8988T (cell line): Measurements from ENCODE around the gene TGFB1.
"Not testable (repeated sequence)": the region's sequence is repeated elsewhere in the genome, so short reads cannot be mapped to it uniquely, and the experiment has no call there.

Experiments used
- DNase-seq: peaks from one replicate; pipeline ENCODE4 v3.0.0; 2011

Gene TGFB1

GRCh38 chr19:41353466-41354342, at the start of gene TGFB1:
Gene TGFB1 (minus strand): TSS chr19:41353922. CDS start chr19:41353044, 878 bp downstream.
- peak; percentile 86 for DNase-seq

- DNase-seq: no peak
These were observed 48.3 kb upstream of the TGFB1 start for GRCh38 chr19:41402010-41402409.

DNA sequence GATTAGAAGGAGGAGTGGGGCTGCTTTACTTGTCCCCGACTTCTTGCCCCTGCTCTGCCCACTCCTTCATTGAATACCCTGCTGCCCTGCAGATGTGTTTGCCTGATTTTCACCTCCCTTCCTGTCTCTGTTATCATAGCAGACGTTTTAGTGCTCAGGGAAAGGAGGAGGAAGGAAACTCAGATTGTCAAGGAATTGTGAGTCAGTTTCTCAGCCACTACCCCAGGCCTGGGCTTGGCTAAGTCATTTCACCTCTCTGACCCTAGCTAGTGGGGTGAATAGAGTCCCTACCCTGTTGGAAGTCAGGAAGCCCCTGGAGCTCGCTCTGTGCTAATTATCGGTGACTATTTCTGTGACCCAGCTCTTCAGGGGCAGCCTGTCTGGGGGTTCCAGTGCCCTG, 47.8 kb upstream of the TGFB1 start:
- no peak for DNase-seq

DNA sequence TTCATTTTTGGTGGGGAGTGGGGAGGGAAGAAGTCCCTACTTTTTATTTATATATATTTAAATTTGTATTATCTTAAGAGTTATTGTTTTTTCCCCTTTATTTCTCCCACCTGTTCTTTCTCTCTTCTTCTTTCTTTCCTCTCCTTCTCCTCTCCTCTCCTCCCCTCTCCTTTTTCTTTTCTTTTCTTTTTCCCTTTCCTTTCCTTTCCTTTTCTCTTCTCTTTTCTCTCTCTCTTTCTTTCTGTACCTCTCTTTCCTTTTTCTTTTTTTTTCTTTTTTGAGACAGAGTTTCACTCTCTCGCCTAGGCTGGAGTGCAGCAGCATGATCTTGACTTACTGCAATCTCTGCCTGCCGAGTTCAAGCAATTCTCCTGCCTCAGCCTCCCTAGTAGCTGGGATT, 45.8 kb upstream of the TGFB1 start:
- no peak for DNase-seq

GRCh38 chr19:41399091-41399490, 45.4 kb upstream of the TGFB1 start:
- DNase-seq: no peak

DNA sequence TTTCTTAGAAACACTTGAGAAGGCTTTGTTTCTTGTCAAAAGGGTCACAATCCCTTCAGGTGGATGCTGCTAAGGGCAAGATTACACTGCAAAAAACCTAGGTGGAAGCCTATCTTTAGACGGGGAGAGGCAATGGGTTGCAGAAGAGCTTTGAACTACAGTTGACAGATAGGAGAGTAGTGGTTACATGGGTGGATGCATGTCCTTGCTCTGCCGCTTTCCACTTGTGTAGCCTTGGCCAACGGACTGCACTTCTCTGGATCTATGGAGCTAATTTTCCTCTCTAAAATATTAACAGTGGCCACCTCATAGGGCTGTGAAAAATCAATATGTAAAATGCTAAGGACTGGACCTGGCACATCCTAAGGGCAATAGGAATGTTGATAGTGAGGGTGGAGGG, 44.9 kb upstream of the TGFB1 start:
- no peak for DNase-seq

DNA sequence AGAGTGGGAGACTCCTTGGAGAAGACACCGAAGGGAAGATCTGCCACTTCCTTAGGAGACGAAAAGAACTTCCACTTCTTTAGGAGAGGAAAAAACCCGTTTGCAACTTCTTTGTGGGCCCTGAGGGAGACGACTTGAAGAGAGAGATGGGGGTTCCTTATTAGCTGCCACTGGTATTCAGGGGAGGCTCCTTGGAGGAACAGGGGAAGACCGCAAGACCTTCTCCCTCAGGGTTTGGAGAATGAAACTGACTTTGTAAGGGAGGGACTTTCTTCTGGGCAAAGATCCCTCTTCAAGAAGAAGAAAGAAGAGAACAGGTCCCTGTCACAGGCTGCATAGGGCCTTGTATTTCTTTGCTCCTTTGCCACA, 44.3 kb upstream of the TGFB1 start:
- no peak for DNase-seq

DNA sequence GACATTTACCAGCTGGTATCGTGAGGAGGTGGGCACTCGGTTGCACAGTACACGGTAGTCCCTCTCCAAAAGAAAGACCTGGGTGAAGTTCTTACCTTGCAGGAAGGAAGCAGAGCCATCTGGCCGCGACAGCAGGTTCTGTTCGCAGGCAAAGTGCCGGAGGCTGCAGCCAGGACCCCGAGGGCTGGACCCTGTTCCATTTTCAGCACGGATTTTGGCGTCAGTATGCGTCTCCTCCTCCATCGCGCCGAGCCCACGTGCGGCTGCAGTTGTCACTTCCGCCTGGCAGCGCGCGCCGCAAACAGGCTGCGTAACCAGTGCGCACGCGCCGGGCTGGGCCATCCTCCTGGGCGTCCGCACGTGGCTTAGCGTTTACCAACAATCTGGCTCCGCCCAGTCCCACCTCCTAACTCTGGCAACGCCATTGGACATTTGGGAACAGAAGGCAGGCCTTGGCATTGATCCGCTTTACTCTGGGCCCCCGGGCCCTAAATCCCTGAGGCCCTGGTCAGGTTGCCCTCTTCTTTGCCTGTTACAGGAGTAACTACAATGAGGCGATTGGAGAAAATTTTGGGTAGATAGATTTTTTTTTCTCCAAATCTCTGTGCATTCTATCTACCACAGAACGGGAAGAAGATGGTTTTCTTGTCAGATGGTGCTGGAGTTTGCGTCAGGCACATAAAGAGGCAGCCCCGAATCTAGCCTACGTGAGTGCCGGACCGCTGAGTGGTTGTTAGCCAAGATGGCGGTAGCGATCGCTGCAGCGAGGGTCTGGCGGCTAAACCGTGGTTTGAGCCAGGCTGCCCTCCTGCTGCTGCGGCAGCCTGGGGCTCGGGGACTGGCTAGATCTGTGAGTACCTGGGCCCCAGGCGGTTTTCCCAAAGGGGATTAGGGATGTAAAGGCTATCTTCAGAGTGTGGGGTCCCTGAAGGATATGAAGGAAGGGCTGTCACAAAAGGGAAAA, 43.6 kb upstream of the TGFB1 start, which contains the start of the genes BCKDHA and EXOSC5:
TSS of gene BCKDHA (plus strand) at position 733 of the 964 bp plus-strand sequence. CDS start at position 743, 10 bp downstream.
TSS of gene EXOSC5 (minus strand) at position 274 of the 964 bp plus-strand sequence. CDS start at position 243, 31 bp downstream.
- peak; percentile 81 for DNase-seq

DNA sequence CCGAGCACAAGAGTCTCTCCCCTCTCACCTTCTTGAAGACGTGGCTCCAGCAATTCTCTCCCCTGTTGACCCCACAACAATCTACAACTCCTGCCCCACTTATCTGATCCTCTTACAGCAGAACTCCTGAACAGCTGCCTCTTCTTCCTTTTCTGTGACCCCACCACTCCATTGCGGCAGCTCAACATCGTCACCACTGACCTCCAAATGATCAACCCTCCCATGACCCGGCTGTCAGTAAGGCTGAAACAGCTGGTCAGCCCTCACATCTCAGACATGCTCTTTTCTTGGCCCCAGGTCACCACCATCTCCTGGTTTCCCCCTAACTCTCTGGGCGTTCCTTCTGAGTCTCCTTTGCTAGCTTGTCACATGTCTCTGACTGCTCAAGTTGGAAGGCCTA, 41.6 kb upstream of the TGFB1 start:
- DNase-seq: no peak

DNA sequence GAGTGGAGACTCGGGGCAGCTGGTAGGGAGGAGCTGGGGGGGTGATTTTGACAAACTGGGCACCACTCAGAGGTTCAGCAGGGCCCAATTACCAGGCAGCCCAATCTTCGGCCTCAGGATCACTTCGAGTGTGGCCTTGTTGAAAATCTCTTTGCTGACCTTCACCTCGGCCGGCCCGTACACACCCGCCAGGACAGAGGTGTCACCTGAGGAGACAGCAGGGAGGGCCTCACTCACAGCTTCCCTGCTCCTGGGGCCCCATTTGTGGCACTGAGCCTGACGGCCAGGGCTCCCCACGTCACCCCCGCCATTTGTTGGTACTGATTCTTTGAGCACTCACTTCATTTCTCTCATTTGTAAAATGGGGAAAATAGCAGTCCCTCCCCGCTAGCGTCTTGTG, 39.1 kb upstream of the TGFB1 start:
- no peak for DNase-seq

- DNase-seq: no peak
These were observed 37.9 kb upstream of the TGFB1 start for GRCh38 chr19:41391618-41392017.

DNA sequence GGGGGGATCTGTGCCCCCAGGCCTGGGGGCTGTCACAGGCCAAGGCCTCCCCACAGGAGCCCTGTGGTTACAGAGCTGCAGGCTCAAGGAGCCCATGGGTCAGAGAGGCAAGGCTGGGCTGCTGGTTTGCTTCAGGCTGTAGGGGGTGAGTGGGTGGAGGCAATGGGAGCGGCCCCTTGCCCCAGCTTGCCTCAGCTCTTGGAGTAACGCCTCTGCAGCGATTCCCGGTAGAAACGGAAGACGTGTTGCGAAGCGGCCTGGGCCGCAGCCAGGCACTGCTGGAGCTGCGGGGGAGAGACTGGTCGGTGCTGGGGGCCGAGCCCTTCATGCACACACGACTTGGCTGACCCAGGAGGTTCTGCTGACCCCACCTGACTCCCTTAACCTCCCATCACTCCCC, 32.7 kb upstream of the TGFB1 start:
- no peak for DNase-seq

DNA sequence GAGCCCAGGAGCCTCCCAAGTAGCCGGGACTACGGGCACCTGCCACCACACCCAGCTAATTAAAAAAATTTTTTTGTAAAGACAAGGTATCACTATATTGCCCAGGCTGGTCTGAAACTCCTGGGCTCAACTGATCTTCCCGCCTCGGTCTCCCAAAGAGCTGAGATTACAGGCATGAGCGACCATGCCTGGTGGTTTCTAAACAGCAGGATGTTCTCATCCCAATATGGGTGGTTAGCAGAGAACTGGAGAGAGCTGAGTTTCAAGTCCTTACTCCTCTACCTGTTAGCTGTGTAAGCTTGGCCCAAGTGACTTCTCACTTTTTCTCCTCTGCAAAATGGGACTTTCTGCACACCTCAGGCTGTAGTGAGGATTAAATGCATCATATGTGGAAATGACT, 30.6 kb upstream of the TGFB1 start:
- no peak for DNase-seq

- DNase-seq: not testable (repeated sequence)
These were observed 27.8 kb upstream of the TGFB1 start for GRCh38 chr19:41381536-41381935.

- no peak for DNase-seq
These were observed 24.4 kb upstream of the TGFB1 start for GRCh38 chr19:41377977-41378709.

- no peak for DNase-seq
These were observed 23.3 kb upstream of the TGFB1 start for GRCh38 chr19:41376998-41377365.

GRCh38 chr19:41376241-41376997, 22.7 kb upstream of the TGFB1 start, which contains the start of gene TMEM91:
Gene TMEM91 (plus strand): TSS chr19:41376533. CDS start chr19:41378310, 1,777 bp downstream.
- no peak for DNase-seq

- no peak for DNase-seq
These were observed 20.3 kb upstream of the TGFB1 start for GRCh38 chr19:41373993-41374392.

DNA sequence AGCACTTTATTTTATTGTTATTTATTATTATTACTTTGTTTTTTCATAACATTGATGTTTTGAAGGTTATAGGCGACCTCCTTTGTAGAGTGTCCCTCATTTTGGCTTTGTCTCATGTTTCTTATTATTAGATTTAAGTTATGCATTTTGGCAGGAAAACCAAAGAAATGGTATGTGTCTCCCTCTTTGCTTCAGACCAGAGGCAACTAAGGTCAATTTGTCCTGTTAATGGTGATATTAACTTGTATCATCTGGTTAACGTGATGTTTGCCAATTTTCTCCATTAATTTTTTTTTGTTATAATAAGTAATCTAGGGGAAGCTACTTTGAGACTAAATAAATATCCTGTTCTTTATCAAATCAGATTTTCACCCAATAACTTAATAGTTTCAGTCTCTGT, 18.8 kb upstream of the TGFB1 start:
- no peak for DNase-seq

DNA sequence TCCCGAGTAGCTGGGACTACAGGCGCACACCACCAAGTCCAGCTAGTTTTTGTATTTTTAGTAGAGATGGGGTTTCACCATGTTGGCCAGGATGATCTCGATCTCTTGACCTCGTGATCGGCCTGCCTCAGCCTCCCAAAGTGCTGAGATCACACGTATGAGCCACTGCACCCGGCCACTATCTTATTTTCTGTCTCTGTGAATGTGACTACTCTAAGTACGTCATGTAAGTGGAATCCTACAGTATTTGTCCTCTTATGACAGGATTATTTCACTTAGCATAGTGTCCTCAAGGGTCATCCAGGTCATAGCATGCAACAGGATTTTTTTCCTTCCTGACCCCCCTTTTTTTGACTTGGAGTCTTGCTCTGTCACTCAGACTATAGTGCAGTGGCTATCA, 17.8 kb upstream of the TGFB1 start:
- DNase-seq: no peak

DNA sequence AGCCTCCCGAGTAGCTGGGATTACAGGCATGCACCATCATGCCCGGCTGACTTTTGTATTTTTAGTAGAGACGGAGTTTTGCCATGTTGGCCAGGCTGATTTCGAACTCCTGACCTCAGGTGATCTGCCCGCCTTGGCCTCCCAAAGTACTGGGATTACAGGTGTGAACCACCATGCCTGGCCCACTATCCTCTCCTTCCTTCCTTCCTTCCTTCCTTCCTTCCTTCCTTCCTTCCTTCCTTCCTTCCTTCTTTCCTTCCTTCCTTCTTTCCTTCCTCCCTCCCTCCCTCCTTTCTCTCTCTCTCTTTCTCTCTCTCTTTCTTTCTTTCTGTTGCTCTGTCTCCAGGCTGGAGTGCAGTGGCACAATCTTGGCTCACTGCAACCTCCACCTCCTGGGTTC, 17.4 kb upstream of the TGFB1 start:
- not testable (repeated sequence) for DNase-seq

DNA sequence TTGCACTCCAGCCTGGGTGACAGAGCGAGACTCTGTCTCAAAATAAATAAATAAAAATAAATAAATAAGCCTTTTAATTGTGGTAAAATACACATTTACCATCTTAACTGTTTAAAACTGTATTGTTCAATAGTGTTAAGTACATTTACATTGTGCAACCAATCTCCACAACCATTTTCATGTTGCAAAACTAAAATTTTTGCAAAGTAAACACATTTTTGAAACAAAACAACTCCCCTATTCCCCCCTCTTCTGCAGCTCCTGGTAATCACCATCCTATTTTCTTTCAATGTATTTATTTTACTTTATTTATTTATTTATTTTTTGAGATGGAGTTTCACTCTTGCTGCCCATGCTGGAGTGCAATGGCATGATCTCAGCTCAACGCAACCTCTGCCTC, 16.0 kb upstream of the TGFB1 start:
- no peak for DNase-seq
